Left ventricle myocardium inferior (tissue), 1 donor: ENCODE measurements around the gene AFAP1L2. TPM values are rescaled to one million over a fixed set of nuclear protein-coding genes. Genes with fewer than 3 reads are reported as not detected.

ENCODE experiments used
- DNase-seq: peaks from one replicate; pipeline ENCODE4 v3.0.0-alpha.2; 2020
- H3K27ac ChIP-seq: fragments of 200-600 bp; replicated peaks from 2 replicates; pipeline ENCODE4 v1.8.0; 2021
- H3K27me3 ChIP-seq: fragments of 200-600 bp; 2 replicates; pipeline ENCODE4 v1.8.0; 2021; ENCODE audit warnings: low read depth
- H3K36me3 ChIP-seq: fragments of 200-600 bp; 2 replicates; pipeline ENCODE4 v1.8.0; 2021
- H3K4me1 ChIP-seq: fragments of 200-600 bp; 2 replicates; pipeline ENCODE4 v1.8.0; 2021
- H3K4me3 ChIP-seq: fragments of 200-600 bp; 2 replicates; pipeline ENCODE4 v1.8.0; 2021; ENCODE audit warnings: mild to moderate bottlenecking, moderate library complexity
- H3K9me3 ChIP-seq: fragments of 200-600 bp; replicated peaks from 2 replicates; pipeline ENCODE4 v1.8.0; 2021
- intact Hi-C: fragments of 100-400 bp; cut with micrococcal nuclease; formaldehyde crosslinking; loops from one replicate; pipeline ENCODE4 v1.11.0; 2022
- total RNA-seq: library from RNA; stranded (reverse); fragmentation: NEBNext Ultra II Directional; extraction: Animal tissue kit (Norgen Biotek cat#: 25700); gene quantifications from one replicate; pipeline ENCODE4 v1.2.1, GENCODE V29; 2021
- TF ChIP-seq, protein P1 (sequence below): fragments of 200-600 bp; IDR thresholded peaks from 2 replicates; pipeline ENCODE4 v1.8.0; 2021; ENCODE audit warnings: antibody characterized with exemption, mild to moderate bottlenecking, borderline replicate concordance
- donor health status: DM: no; HTN: yes; CAD: no; lungs with severe emphysema.

Gene AFAP1L2
- total RNA-seq, 1 donor from 2014 or later, result 7.0 TPM

DNA sequence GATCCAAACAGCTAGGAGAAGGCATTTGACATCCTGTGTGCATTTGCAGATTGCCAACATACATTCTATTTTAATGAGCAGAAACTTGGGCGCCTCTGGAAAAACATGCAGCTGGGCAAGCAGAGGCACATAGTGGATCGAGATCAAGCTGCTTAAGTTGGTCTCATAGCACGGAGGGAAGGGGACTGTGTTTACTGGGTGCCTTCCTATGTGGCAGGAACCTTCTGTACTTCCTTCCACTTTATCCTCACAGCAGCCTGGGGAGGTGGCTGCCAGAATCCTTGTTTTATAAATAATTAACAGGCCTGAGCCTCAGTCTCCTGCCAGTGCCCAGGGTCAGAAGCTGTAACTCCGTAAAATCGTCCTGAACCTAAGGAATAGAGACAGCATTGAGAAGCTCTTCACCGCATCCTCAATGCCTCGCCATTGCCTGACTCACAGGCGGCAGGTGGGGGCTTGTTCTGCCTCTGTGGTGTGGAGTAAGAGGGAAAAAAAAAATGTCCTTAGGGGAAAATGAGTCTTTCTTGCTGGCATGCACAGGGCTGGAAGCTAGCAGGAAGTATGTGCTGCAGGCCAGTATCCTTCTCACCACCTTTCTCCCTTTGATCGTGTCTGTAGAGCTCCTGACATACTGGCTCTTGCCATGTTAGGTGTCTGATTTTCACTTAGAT lies 159.0 kb downstream of the AFAP1L2 start:
- H3K36me3 ChIP-seq, result no peaks in the 10 kb centered on the region
- H3K27ac ChIP-seq, result no peak overlapping the region
- H3K9me3 ChIP-seq, result no peaks in the 10 kb centered on the region
- peaks cover 49% of the 10 kb centered on the region for H3K27me3 ChIP-seq
- H3K4me3 ChIP-seq, result no peak overlapping the region
- intact Hi-C loops, result no loop called here
- DNase-seq, result no peak
- TF ChIP-seq, protein P1, sequence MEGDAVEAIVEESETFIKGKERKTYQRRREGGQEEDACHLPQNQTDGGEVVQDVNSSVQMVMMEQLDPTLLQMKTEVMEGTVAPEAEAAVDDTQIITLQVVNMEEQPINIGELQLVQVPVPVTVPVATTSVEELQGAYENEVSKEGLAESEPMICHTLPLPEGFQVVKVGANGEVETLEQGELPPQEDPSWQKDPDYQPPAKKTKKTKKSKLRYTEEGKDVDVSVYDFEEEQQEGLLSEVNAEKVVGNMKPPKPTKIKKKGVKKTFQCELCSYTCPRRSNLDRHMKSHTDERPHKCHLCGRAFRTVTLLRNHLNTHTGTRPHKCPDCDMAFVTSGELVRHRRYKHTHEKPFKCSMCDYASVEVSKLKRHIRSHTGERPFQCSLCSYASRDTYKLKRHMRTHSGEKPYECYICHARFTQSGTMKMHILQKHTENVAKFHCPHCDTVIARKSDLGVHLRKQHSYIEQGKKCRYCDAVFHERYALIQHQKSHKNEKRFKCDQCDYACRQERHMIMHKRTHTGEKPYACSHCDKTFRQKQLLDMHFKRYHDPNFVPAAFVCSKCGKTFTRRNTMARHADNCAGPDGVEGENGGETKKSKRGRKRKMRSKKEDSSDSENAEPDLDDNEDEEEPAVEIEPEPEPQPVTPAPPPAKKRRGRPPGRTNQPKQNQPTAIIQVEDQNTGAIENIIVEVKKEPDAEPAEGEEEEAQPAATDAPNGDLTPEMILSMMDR, result no peak
- H3K4me1 ChIP-seq, result peaks cover 3% of the 10 kb centered on the region

Other genes with a start within 250 kb of the AFAP1L2 start
- gene CCDC186, start 230.3 kb downstream of the AFAP1L2 start, total RNA-seq, result 18.8 TPM
- gene TDRD1, start 225.1 kb downstream of the AFAP1L2 start, total RNA-seq, result 1.9 TPM
- not detected for gene VWA2, start 165.2 kb downstream of the AFAP1L2 start, total RNA-seq